ENCODE data around the gene CACNG5. TPM values are rescaled to one million over a fixed set of nuclear protein-coding genes. Genes with fewer than 3 reads are reported as not detected.

Gene CACNG5
- polyA plus RNA-seq, 3 donors, result not detected

GRCh38 chr17:66920950-66921349 is 86.0 kb downstream of the CACNG5 start:
- Histone ChIP-seq H3K4me2 (replicated peaks; ENCODE audit: extremely low read depth, low read length, poor library complexity, severe bottlenecking) (no peak overlapping the region), H3K9me3 (replicated peaks in 1 of 2; ENCODE audit: control insufficient read depth in 1 of 2, insufficient read depth in 1 of 2, low read length in 2 of 2) (no peaks in the 10 kb centered on the region), H3K79me2 (ENCODE audit: insufficient read depth, low read length) (no peaks in the 10 kb centered on the region), H3K27ac (ENCODE audit: low read depth in 1 of 2, low read length in 2 of 2) (no peak overlapping the region), H3K4me3 (replicated peaks in 1 of 3; ENCODE audit: low read depth in 2 of 3, low read length in 3 of 3) (no peak overlapping the region), H3K4me1 (ENCODE audit: control insufficient read depth in 1 of 2, insufficient read depth in 2 of 2, low read length in 2 of 2) (no peaks in the 10 kb centered on the region), H3K9ac (ENCODE audit: insufficient read depth, low read length, poor library complexity, severe bottlenecking) (no peak overlapping the region), H4K20me1 (ENCODE audit: insufficient read depth, low read length) (no peaks in the 10 kb centered on the region), H3K27me3 (ENCODE audit: control insufficient read depth in 2 of 2, insufficient read depth in 2 of 2, low read length in 2 of 2) (no peaks in the 10 kb centered on the region), H3K36me3 (replicated peaks in 1 of 2; ENCODE audit: control insufficient read depth in 1 of 2, insufficient read depth in 2 of 2, low read length in 2 of 2) (no peaks in the 10 kb centered on the region), H2AFZ (ENCODE audit: insufficient read depth, low read depth, low read length, poor library complexity, severe bottlenecking) (no peak overlapping the region)
- TF ChIP-seq CTCF (IDR thresholded peaks at IDR 0.05), result no peak
- H3K4me1 Mint-ChIP-seq, result no peaks in the 10 kb centered on the region
- H3K9me3 Mint-ChIP-seq, result peaks cover 0 to 12% (median 4%) of the 10 kb centered on the region in 7 donors
- H3K36me3 Mint-ChIP-seq, result no peaks in the 10 kb centered on the region
- intact Hi-C loops (cut with micrococcal nuclease), result no loop called here
- H3K27me3 Mint-ChIP-seq (ENCODE audit: low read depth in 3 of 3), result peaks cover 5 to 10% (median 5%) of the 10 kb centered on the region in 3 donors
- H3K27ac Mint-ChIP-seq, result no peak overlapping the region
- H3K4me3 Mint-ChIP-seq, result no peak overlapping the region
- DNase-seq, result no peak
- WGBS (ENCODE audit: insufficient coverage), result 100% methylated on average over 2 of the region's 4 CpGs

DNA sequence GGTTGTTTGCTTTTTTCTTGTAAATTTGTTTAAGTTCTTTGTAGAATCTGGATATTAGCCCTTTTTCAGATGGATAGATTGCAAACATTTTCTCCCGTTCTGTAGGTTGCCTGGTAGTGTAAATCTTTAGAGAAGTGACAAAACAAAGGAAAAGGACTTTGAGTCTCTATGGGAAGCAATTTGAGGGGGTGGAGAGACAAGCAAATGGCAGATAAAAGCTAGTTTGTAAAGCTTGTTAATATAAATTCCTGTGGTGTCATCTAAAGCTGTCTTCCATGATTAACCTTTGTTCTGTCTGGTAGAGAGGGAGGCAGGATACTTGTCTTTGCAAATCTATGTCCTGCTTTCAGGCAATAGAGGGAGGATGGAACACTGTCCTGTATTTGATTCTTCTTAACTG is 89.0 kb downstream of the CACNG5 start:
- H3K4me1 ChIP-seq (ENCODE audit: control insufficient read depth in 1 of 2, insufficient read depth in 2 of 2, low read length in 2 of 2), result no peaks in the 10 kb centered on the region
- H3K4me2 ChIP-seq (replicated peaks; ENCODE audit: extremely low read depth, low read length, poor library complexity, severe bottlenecking), result no peak overlapping the region
- H3K79me2 ChIP-seq (ENCODE audit: insufficient read depth, low read length), result no peaks in the 10 kb centered on the region
- Mint-ChIP-seq H3K4me1 (no peaks in the 10 kb centered on the region), H3K9me3 (peaks cover 0 to 12% (median 8%) of the 10 kb centered on the region in 7 donors), H3K4me3 (no peak overlapping the region), H3K36me3 (no peaks in the 10 kb centered on the region), H3K27ac (no peak overlapping the region), H3K27me3 (ENCODE audit: low read depth in 3 of 3) (peaks cover 5 to 7% (median 5%) of the 10 kb centered on the region in 3 donors)
- H2AFZ ChIP-seq (ENCODE audit: insufficient read depth, low read depth, low read length, poor library complexity, severe bottlenecking), result no peak overlapping the region
- intact Hi-C loops (cut with micrococcal nuclease), result no loop called here
- H3K9me3 ChIP-seq (replicated peaks in 1 of 2; ENCODE audit: control insufficient read depth in 1 of 2, insufficient read depth in 1 of 2, low read length in 2 of 2), result no peaks in the 10 kb centered on the region
- H3K27ac ChIP-seq (ENCODE audit: low read depth in 1 of 2, low read length in 2 of 2), result no peak overlapping the region
- H3K36me3 ChIP-seq (replicated peaks in 1 of 2; ENCODE audit: control insufficient read depth in 1 of 2, insufficient read depth in 2 of 2, low read length in 2 of 2), result no peaks in the 10 kb centered on the region
- H3K9ac ChIP-seq (ENCODE audit: insufficient read depth, low read length, poor library complexity, severe bottlenecking), result no peak overlapping the region
- H4K20me1 ChIP-seq (ENCODE audit: insufficient read depth, low read length), result no peaks in the 10 kb centered on the region
- TF ChIP-seq CTCF (IDR thresholded peaks at IDR 0.05), result no peak
- WGBS (ENCODE audit: insufficient coverage), result 100% methylated on average over 1 of the region's 1 CpG
- H3K4me3 ChIP-seq (replicated peaks in 1 of 3; ENCODE audit: low read depth in 2 of 3, low read length in 3 of 3), result no peak overlapping the region
- H3K27me3 ChIP-seq (ENCODE audit: control insufficient read depth in 2 of 2, insufficient read depth in 2 of 2, low read length in 2 of 2), result peaks cover 0 to 2% of the 10 kb centered on the region in 2 donors
- DNase-seq, result no peak

Measured in CD14-positive monocyte (primary cell).